Lower leg skin (tissue), 4 donors: Measurements from ENCODE around the gene KDELR1. TPM values are rescaled to one million over a fixed set of nuclear protein-coding genes. Genes with fewer than 3 reads are reported as not detected.

ENCODE experiments used
- DNase-seq, 2 donors: peaks; one replicate each; pipeline ENCODE4 v3.0.0-alpha.2; 2019; ENCODE audit warnings: low spot score in 2 of 2
- H3K4me3 ChIP-seq: fragments of 200-600 bp; sonication (generic); 2 replicates; pipeline ENCODE4 v1.5.1; 2017; ENCODE audit warnings: mild to moderate bottlenecking, low read depth; ENCODE audit not compliant: poor library complexity, severe bottlenecking
- POLR2A ChIP-seq, 2 donors: fragments of 450-650 bp; IDR thresholded peaks; one replicate each; pipeline ENCODE4 v1.6.1; 2016 to 2017; ENCODE audit warnings: antibody characterized with exemption in 2 of 2, mild to moderate bottlenecking in 1 of 2, moderate library complexity in 1 of 2
- WGBS, 2 donors: methylation state at CpG; one replicate each; pipeline ENCODE4 v1.1.5; 2018; 5-methylcytosine and 5-hydroxymethylcytosine counted together
- intact Hi-C: fragments of 100-400 bp; cut with DNase I; formaldehyde crosslinking; loops from one replicate; pipeline ENCODE4 v1.15.0; 2023; ENCODE audit warnings: low total_unique reads
- total RNA-seq, 4 donors: library from RNA; depleted of rRNA; stranded (reverse); fragments of >200 nt; gene quantifications; one replicate each; pipeline ENCODE4 v1.1.0, GENCODE V29; 2016
- TF ChIP-seq, protein P1 (sequence below), 3 donors: fragments of 450-650 bp; IDR thresholded peaks; one replicate each; pipeline ENCODE4 v1.5.1; 2016; ENCODE audit warnings: antibody characterized with exemption in 3 of 3, mild to moderate bottlenecking in 3 of 3, moderate library complexity in 2 of 3

Gene KDELR1
- total RNA-seq, 4 donors from 2014 or later, result 71.3 to 99.6 (median 80.3) TPM

DNA sequence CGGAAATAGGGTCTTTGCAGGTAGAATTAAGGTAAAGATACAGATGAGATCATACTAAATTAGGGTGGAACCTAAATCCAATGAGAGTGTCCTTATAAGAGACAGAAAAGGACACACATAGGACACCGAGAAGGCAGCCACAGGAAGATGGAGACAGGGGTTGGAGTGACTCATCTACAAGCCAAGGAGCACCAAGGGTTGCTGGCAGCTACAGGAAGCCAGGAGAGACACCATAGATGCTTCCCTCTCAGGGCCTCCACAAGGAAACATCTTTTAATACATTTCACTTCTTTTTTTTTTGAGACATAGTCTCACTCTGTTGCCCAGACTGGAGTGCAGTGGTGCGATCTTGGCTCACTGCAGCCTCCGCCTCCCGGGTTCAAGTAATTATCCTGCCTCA lies 37.7 kb downstream of the KDELR1 start:
- DNase-seq, result no peak
- TF ChIP-seq, protein P1, sequence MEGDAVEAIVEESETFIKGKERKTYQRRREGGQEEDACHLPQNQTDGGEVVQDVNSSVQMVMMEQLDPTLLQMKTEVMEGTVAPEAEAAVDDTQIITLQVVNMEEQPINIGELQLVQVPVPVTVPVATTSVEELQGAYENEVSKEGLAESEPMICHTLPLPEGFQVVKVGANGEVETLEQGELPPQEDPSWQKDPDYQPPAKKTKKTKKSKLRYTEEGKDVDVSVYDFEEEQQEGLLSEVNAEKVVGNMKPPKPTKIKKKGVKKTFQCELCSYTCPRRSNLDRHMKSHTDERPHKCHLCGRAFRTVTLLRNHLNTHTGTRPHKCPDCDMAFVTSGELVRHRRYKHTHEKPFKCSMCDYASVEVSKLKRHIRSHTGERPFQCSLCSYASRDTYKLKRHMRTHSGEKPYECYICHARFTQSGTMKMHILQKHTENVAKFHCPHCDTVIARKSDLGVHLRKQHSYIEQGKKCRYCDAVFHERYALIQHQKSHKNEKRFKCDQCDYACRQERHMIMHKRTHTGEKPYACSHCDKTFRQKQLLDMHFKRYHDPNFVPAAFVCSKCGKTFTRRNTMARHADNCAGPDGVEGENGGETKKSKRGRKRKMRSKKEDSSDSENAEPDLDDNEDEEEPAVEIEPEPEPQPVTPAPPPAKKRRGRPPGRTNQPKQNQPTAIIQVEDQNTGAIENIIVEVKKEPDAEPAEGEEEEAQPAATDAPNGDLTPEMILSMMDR (IDR thresholded peaks at IDR 0.05), result no peak
- TF ChIP-seq POLR2A (IDR thresholded peaks at IDR 0.05), result no peak
- intact Hi-C loops, result no loop called here
- no peak overlapping the region for H3K4me3 ChIP-seq
- 86 to 90% methylated on average over 5 of the region's 5 CpGs for WGBS, 2 donors

DNA sequence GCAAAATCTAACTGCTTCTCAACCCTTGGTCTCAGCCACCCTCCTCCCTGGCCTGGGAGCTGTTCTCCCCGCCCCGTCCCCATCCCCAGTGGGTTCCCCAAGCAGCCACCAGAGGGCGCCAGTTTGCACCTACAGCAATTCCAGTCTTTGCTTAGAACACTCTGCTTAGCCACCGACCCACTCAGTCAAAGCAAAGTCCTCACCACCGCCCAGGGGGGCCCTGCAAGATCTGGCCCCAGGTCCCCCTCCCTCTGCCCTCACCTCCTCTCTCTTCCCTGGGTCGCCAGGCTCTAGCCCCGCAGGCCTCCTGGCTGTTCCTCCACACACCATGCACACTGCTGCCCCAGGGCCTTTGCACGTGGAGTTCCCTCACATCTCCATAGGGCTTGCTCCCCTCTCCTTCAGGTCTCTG lies 40.0 kb downstream of the KDELR1 start:
- TF ChIP-seq, protein P1 (IDR thresholded peaks at IDR 0.05), result peak in 1 of 3 donors; percentile 18
- no peak for TF ChIP-seq POLR2A (IDR thresholded peaks at IDR 0.05)
- intact Hi-C loops, result no loop called here
- no peak overlapping the region for H3K4me3 ChIP-seq
- 45 to 55% methylated on average over 8 of the region's 8 CpGs for WGBS, 2 donors
- peak; percentile 52 to 93 for DNase-seq

DNA sequence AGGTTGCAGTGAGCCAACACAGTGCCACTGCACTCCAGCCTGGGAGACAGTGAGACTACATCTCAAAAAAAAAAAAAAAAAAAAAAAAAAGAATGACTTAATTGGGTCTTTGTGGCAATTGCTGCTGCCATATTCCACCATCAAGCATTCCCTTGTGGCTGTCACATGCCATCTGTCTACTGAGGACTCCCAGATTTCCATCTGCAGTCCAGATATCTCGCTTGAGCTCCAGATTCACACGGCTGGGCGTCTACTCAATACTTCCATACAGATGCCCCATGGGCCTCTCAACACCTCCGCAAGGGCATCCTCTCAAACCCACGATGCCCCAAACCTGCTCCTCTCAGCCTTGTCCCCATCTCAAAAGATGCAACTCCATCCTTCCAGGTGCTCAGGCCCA lies 40.5 kb downstream of the KDELR1 start:
- WGBS, 2 donors, result 75 to 77% methylated on average over 5 of the region's 5 CpGs
- TF ChIP-seq POLR2A (IDR thresholded peaks at IDR 0.05), result no peak
- intact Hi-C loops, result no loop called here
- H3K4me3 ChIP-seq, result no peak overlapping the region
- no peak for DNase-seq

DNA sequence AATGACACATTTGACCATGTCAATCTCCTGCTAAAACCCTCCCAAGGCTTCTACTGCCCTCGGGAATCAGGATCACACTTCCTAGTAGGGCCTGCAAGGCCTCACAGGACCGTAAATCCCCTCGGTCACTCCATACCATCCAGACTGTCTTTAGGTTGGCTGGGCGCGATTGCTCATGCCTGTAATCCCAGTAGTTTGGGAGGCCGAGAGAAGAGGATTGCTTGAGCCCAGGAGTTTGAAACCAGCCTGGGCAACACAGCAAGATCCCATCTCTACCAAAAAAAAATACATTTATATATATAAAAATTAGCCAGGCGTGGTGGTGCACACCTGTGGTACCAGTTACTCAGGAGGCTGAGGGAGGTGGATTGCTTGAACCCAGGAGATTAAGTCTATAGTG lies 42.6 kb downstream of the KDELR1 start:
- intact Hi-C loops, result no loop called here
- H3K4me3 ChIP-seq, result no peak overlapping the region
- WGBS, 2 donors, result 90 to 95% methylated on average over 7 of the region's 7 CpGs
- TF ChIP-seq POLR2A (IDR thresholded peaks at IDR 0.05), result no peak
- no peak for DNase-seq

DNA sequence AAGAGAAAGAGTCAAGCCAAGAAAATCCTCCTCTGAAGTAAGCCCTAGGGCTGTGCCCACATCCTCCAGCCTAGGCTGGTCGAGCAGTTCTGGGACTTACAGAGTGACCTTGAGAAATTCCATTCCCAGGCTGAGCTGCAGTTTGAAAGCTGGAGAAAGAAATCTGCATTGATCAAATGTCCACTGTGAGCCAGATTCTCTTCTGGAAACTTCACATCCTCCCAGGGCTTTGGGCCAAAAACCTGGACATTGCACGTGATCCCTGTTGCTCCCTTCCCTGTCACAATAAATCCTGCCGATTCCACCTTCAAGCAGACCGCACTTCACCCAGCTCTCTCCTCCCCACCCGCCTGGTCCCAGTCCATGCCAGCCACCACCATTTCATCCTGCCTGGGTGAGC lies 43.3 kb downstream of the KDELR1 start:
- intact Hi-C loops, result no loop called here
- WGBS, 2 donors, result 64 to 67% methylated on average over 5 of the region's 5 CpGs
- TF ChIP-seq, protein P1 (IDR thresholded peaks at IDR 0.05), result no peak
- no peak for TF ChIP-seq POLR2A (IDR thresholded peaks at IDR 0.05)
- no peak for DNase-seq
- H3K4me3 ChIP-seq, result no peak overlapping the region

DNA sequence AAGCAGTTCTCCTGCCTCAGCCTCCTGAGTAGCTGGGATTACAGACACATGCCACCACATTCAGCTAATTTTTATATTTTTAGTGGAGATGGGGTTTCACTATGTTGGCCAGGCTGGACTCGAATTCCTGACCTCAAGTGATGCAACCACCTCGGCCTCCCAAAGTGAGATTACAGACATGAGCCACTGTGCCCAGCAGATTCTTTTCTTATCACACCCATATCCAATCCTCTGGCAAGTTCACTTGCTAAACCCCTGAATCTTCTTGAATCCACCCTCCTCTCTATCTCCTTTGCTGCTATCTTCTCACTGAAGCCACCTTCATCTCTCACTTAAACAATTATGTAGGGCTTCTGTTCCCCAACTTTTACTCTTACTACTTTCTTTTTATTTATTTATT lies 45.2 kb downstream of the KDELR1 start:
- H3K4me3 ChIP-seq, result no peak overlapping the region
- intact Hi-C loops, result no loop called here
- 93 to 100% methylated on average over 2 of the region's 2 CpGs for whole genome bisulfite sequencing, 2 donors
- TF ChIP-seq, protein P1 (IDR thresholded peaks at IDR 0.05), result no peak
- TF ChIP-seq POLR2A (IDR thresholded peaks at IDR 0.05), result no peak
- DNase-seq, result no peak

DNA sequence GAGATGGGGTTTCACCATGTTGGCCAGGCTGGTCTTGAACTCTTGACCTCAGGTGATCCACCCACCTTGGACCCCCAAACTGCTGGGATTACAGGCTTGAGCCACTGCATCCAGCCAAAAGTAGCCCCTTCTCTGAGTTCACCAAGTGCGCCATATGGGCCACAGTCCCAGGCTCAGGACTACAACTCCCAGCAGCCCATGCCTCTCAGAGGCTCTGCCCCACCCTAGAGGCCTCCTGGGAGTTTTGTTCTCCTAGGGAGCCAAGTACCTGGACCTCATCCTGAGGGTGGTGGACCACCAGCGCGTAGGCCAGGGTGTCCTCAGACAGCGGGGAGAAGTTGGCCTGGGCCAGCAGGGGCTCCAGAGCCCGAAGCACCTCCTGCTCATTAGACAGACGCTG lies 46.5 kb downstream of the KDELR1 start:
- no peak for DNase-seq
- no peak for TF ChIP-seq POLR2A (IDR thresholded peaks at IDR 0.05)
- TF ChIP-seq, protein P1 (IDR thresholded peaks at IDR 0.05), result no peak
- H3K4me3 ChIP-seq, result no peak overlapping the region
- WGBS, 2 donors, result 88 to 99% methylated on average over 6 of the region's 6 CpGs
- intact Hi-C loops, result no loop called here
